ENCODE measurements around the gene SKIC3.

GRCh38 chr5:95530416-95530815 lies 24.4 kb downstream of the SKIC3 start:
- TF ChIP-seq CTCF (conservative IDR thresholded peaks at IDR 0.05; ENCODE audit: low read depth in 2 of 2): no peak
- no peak for TF ChIP-seq EZH2phosphoT487 (IDR thresholded peaks at IDR 0.05; ENCODE audit: unreplicated experiment)
- TF ChIP-seq, protein P1, sequence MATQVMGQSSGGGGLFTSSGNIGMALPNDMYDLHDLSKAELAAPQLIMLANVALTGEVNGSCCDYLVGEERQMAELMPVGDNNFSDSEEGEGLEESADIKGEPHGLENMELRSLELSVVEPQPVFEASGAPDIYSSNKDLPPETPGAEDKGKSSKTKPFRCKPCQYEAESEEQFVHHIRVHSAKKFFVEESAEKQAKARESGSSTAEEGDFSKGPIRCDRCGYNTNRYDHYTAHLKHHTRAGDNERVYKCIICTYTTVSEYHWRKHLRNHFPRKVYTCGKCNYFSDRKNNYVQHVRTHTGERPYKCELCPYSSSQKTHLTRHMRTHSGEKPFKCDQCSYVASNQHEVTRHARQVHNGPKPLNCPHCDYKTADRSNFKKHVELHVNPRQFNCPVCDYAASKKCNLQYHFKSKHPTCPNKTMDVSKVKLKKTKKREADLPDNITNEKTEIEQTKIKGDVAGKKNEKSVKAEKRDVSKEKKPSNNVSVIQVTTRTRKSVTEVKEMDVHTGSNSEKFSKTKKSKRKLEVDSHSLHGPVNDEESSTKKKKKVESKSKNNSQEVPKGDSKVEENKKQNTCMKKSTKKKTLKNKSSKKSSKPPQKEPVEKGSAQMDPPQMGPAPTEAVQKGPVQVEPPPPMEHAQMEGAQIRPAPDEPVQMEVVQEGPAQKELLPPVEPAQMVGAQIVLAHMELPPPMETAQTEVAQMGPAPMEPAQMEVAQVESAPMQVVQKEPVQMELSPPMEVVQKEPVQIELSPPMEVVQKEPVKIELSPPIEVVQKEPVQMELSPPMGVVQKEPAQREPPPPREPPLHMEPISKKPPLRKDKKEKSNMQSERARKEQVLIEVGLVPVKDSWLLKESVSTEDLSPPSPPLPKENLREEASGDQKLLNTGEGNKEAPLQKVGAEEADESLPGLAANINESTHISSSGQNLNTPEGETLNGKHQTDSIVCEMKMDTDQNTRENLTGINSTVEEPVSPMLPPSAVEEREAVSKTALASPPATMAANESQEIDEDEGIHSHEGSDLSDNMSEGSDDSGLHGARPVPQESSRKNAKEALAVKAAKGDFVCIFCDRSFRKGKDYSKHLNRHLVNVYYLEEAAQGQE (IDR thresholded peaks at IDR 0.05; ENCODE audit: unreplicated experiment): no peak
- TF ChIP-seq ZNF114 (CRISPR knock-in tag; IDR thresholded peaks at IDR 0.05): no peak
- TF ChIP-seq POLR2AphosphoS5 (IDR thresholded peaks at IDR 0.05; ENCODE audit: low read depth): no peak

Data from GM23338 (cell line).